Small intestine (tissue), 16 donors: ENCODE results near the gene SEMA3E. TPM values are rescaled to one million over a fixed set of nuclear protein-coding genes. Genes with fewer than 3 reads are reported as not detected.

Source experiments
- DNase-seq, 2 donors: peaks; one replicate each; pipeline versions ENCODE4 v3.0.0 to v3.0.0-alpha.2; 2013
- FAIRE-seq: peaks from 2 replicates; lab custom pipeline; 2012; peaks lifted over from hg19 to GRCh38; lab: Jason Lieb, UNC
- H3K27ac ChIP-seq, 3 donors: one replicate each; pipeline ENCODE4 v1.5.1; 2013; ENCODE audit warnings: low read length in 2 of 3, mild to moderate bottlenecking in 2 of 3, control low read depth in 1 of 3, inconsistent platforms in 1 of 3, low read depth in 1 of 3, moderate library complexity in 1 of 3
- H3K27me3 ChIP-seq, 3 donors: one replicate each; pipeline ENCODE4 v1.6.1; 2013; ENCODE audit warnings: low read length in 3 of 3, inconsistent platforms in 1 of 3; ENCODE audit not compliant: control insufficient read depth in 3 of 3, insufficient read depth in 3 of 3
- H3K36me3 ChIP-seq, 3 donors: one replicate each; pipeline ENCODE4 v1.6.1; 2013; ENCODE audit warnings: low read length in 3 of 3, inconsistent platforms in 1 of 3, low read depth in 1 of 3, mild to moderate bottlenecking in 1 of 3, moderate library complexity in 1 of 3; ENCODE audit not compliant: control insufficient read depth in 3 of 3, insufficient read depth in 2 of 3
- H3K4me1 ChIP-seq, 3 donors: one replicate each; pipeline ENCODE4 v1.6.1; 2013; ENCODE audit warnings: low read length in 2 of 3, inconsistent platforms in 1 of 3, low read depth in 1 of 3, mild to moderate bottlenecking in 1 of 3, moderate library complexity in 1 of 3; ENCODE audit not compliant: control insufficient read depth in 3 of 3, insufficient read depth in 2 of 3
- H3K4me3 ChIP-seq, 3 donors: one replicate each; pipeline ENCODE4 v1.5.1; 2013; ENCODE audit warnings: low read length in 3 of 3, control low read depth in 1 of 3, inconsistent platforms in 1 of 3, low read depth in 1 of 3, mild to moderate bottlenecking in 1 of 3, moderate library complexity in 1 of 3
- H3K9me3 ChIP-seq, 2 donors: one replicate each; pipeline ENCODE4 v1.6.1; 2013; ENCODE audit warnings: low read depth in 1 of 2, low read length in 1 of 2; ENCODE audit not compliant: control insufficient read depth in 2 of 2, insufficient read depth in 1 of 2
- WGBS, 3 donors: extraction: QIAGEN DNeasy Blood & Tissue Kit; methylation state at CpG; one replicate each; pipeline ENCODE4 v1.1.7; 2013; 5-methylcytosine and 5-hydroxymethylcytosine counted together
- long read RNA-seq, 10 donors: transcript quantifications; one replicate each; lab custom pipeline, GENCODE V29; 2026
- polyA plus RNA-seq, 4 donors: library from polyadenylated mRNA; stranded (reverse) in 3 of 4; unstranded in 1 of 4; fragments of 200-250 nt in 3 of 4; fragments of 120-200 nt in 1 of 4; gene quantifications; one replicate each; pipeline versions ENCODE4 v1.2.1 to v1.2.3, GENCODE V29; 2013
- donor health status: healthy with polysubstance abuse.
- donor health status: control.
- donor health status: control.
- donor health status: Bipolar disorder and iron deficiency.
- donor health status: healthy.

SEMA3E gene
- polyA plus RNA-seq, result 1 to 10 TPM in 1 of 4 donors, under 1 TPM in 2, not detected in 1; under 0.01 to 1.2 (median 0.10) TPM
- long read RNA-seq, donor 1, result 0 reads
- long read RNA-seq, donor 2, result 0 reads
- long read RNA-seq, donor 3, result 0 reads
- long read RNA-seq, donor 4, result 0 reads
- long read RNA-seq, donor 5, result 0 reads
- long read RNA-seq, donor 6, result 0 reads
- long read RNA-seq, donor 7, result 0 reads
- long read RNA-seq, donor 8, result 0 reads
- long read RNA-seq, donor 9, result 0 reads
- long read RNA-seq, donor 10, result 0 reads

DNA sequence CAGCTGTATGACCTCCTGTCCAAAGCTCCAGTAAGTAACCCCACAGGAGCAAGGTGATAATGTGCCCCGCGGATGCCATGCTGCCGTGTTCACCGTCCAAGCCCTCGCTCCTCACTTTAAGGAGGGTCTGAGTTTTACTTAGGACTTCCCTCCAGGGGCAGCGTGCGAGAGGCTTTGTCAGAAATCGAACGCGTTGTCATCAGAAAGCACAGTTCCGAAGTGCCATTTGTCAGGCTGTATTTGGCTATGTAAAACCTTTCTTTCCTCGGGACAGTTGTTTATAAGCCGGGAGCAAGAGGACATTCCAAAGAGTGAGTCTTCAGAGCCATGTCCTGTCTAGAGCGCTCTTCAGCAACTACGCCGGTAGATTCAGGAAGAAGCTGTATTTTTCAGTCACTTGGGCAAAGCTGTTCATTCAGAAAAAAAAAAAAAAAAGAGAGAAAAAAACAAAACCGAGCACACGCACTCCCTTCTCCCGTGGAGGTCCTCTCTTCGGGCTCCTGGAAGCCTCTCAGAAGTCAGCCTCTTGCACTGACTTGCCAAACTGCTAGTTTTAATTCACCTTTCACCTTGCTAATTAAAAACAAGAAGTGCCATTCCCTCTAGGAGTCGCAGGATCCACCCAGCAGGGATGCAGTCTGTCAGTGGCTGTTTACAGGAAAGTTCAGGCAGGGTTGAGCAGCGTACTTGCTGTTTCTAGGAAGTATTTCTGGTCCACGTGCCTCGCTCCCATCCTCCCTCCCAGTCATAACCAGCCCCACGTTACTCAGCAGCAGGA, at the start of gene SEMA3E:
Gene SEMA3E, minus strand, starts transcription at position 676 of the 778 bp plus-strand sequence.
- peaks cover 0 to 10% (median 0%) of the 10 kb centered on the region in 3 donors for H3K27me3 ChIP-seq
- FAIRE-seq, result no peak
- no peaks in the 10 kb centered on the region for H3K4me1 ChIP-seq
- H3K27ac ChIP-seq, result no peak within 1 kb of the TSS
- peak; percentile 1 to 22 for DNase-seq
- 2 to 3% (median 2%) methylated on average over 25 of the region's 25 CpGs for WGBS, 3 donors
- no peaks in the 10 kb centered on the region for H3K9me3 ChIP-seq
- H3K36me3 ChIP-seq, result no peaks in the 10 kb centered on the region
- peak within 1 kb of the TSS in 1 of 3 donors; percentile 29 for H3K4me3 ChIP-seq

DNA sequence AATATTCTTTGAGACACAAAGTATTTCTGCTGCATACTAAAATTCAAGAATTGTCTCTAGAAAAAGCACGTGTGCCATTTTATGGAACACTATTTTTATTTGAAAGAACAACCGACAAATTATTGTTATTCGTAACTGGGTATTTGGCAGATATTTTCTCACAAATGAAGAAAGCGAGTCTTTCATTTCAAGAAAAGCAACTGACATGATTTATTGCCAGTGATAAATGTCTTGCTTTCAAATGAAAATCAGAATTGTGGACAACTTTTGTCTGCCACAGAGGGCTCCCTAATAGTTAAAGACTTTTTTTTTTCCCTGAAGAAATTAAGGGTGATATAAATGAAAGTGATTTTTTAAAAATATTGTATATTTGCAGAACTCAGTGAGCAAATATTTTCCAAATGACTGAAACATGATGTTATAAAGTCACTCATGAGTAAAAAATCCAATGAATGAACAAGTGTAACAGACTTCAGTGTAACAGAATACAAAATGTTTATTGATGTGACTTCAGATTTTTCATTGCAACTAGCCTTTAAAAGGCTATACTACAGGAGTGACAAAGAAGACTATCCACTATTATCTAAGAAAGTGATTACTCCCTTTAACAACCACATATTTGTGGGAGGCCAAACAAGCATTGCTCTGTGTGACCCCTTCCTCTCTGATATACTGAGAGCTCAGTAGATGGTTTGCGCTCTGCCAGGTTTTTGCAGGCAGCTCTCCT, 49.0 kb upstream of the SEMA3E start:
- WGBS, 3 donors, result 72 to 80% (median 76%) methylated on average over 5 of the region's 5 CpGs
- Histone ChIP-seq H3K36me3 (no peaks in the 10 kb centered on the region), H3K9me3 (no peaks in the 10 kb centered on the region), H3K4me1 (no peaks in the 10 kb centered on the region), H3K27ac (no peak overlapping the region), H3K4me3 (no peak overlapping the region), H3K27me3 (no peaks in the 10 kb centered on the region)
- DNase-seq (no peak), FAIRE-seq (no peak)

DNA sequence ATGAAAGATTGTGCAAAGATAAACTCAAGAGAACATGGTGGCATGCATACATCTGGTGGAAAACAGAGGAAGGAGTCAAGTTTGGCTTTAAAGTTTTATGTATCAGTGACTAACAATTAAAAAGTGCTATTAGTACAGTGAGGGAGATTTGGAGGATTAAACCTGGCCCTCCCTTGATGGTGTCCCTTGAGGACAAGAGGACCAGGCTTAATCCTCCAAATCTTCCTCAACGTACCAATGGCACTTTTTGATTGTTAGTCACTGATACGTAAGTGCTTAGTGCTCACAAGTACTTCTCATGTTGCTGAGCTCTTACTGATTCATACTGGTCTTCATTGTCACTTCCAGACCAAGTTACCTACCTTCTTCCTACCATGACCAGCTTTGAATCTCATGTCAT, 47.2 kb upstream of the SEMA3E start:
- no peaks in the 10 kb centered on the region for H3K4me1 ChIP-seq
- FAIRE-seq (no peak), DNase-seq (no peak)
- WGBS, 3 donors, result 84 to 94% (median 93%) methylated on average over 2 of the region's 2 CpGs
- no peaks in the 10 kb centered on the region for H3K9me3 ChIP-seq
- H3K27me3 ChIP-seq, result no peaks in the 10 kb centered on the region
- H3K27ac ChIP-seq, result no peak overlapping the region
- H3K4me3 ChIP-seq, result no peak overlapping the region
- H3K36me3 ChIP-seq, result no peaks in the 10 kb centered on the region

DNA sequence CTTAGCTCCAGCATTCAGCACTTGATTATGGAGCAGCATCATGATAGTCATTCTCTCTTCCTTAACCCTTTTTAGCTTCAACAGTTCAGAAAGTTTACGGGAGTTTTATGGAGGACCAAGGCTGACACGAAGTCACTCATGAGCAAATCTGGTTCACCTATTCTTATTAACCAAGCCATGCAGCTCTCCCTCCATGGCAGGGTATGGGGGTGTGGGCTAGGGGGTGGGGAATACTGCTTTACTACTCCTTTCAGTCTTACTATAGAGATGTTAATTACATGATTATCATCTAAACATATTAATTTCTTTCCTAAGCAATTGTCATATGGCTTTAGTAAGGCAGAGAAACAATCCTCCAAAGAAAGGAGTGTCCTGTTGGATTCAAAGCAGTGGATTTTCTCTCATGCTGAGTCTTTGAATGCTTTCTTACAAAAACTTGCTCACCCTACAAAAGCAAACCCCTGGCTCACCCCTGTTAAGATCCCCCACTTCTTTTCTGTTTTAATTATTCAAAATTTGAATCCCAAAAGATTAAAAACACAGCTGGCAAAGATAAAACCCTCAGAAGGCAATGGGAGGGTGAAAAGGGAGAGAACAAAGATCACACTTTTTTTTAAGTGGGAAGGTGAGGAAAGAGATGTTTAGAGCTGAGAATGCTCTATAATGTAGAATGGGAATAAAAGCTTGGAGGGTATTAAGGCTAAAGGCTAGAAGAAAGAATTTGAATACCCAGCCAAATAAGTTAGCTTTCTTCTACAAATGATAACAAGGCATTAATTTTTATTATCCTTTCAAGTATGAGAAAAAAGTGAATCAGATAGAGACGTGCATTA, 46.4 kb upstream of the SEMA3E start:
- FAIRE-seq (no peak), DNase-seq (no peak)
- Histone ChIP-seq H3K9me3 (no peaks in the 10 kb centered on the region), H3K4me3 (no peak overlapping the region), H3K27ac (no peak overlapping the region), H3K27me3 (no peaks in the 10 kb centered on the region), H3K4me1 (no peaks in the 10 kb centered on the region), H3K36me3 (no peaks in the 10 kb centered on the region)
- 63 to 65% (median 63%) methylated on average over 3 of the region's 3 CpGs for WGBS, 3 donors

DNA sequence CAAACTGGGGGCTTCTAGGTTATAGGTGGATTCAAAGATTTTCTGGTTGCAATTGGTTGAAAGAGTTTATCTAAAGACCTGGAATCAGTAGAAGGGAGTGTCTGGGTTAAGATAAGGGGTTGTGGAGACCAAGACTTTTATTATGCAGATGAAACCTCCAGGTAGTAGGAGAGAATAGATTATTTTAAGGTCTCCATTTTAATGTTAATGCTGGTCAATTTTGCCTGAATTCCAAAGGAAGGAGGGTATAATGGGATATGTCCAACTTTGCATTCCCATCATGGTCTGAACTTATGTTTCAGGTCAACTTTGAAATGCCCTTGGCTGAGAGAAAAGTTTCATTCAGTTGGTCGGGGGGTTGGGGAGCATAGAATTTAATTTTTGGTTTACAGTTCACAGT, 44.3 kb upstream of the SEMA3E start:
- H3K27ac ChIP-seq, result no peak overlapping the region
- H3K36me3 ChIP-seq, result no peaks in the 10 kb centered on the region
- 74 to 93% (median 90%) methylated on average over 1 of the region's 1 CpG for WGBS, 3 donors
- FAIRE-seq, result no peak
- no peaks in the 10 kb centered on the region for H3K27me3 ChIP-seq
- H3K4me1 ChIP-seq, result no peaks in the 10 kb centered on the region
- H3K4me3 ChIP-seq, result no peak overlapping the region
- no peaks in the 10 kb centered on the region for H3K9me3 ChIP-seq
- DNase-seq, result no peak

DNA sequence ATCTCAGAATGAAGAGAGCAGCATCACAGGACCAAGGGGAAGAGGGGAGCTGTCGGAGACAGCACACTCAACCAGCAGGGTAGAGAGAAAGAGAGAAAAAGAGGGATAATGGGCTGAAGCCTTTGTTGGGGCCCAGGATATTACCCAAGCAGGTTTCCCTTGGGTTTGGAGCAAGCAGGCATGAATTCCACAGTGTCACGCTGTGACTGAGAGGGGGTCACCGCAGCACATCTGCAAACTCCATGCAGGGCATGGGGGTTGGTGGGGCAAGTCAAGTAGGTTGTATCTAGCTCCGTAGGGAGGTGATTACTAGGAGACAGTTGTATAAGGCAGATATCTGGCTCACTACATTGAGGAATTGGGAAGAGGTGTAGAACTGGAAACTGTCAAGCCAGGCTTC, 42.2 kb upstream of the SEMA3E start:
- H3K36me3 ChIP-seq, result no peaks in the 10 kb centered on the region
- WGBS, 3 donors, result 56 to 66% (median 61%) methylated on average over 4 of the region's 4 CpGs
- no peak for FAIRE-seq
- H3K9me3 ChIP-seq, result no peaks in the 10 kb centered on the region
- no peaks in the 10 kb centered on the region for H3K4me1 ChIP-seq
- no peaks in the 10 kb centered on the region for H3K27me3 ChIP-seq
- H3K4me3 ChIP-seq, result no peak overlapping the region
- DNase-seq, result no peak
- H3K27ac ChIP-seq, result no peak overlapping the region

DNA sequence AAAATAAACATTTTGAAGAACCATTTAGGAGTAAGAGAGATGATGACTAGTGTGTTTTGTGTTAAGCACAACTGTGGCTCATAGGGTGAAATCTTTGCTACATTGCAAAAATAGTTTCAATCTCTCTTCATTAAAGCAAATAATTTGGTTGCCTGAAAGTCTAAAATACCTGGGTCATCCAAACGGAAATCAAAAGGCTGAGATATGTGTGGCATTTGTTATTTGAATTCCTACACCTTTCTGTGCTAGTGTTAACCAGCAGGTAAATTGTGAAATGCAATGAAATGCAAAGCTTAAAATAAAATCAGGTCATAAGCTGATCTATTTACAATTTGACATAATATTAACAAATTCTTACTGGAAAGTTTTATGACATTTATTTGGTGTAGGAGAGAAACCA, 40.9 kb upstream of the SEMA3E start:
- 18 to 37% (median 25%) methylated on average over 1 of the region's 1 CpG for WGBS, 3 donors
- Histone ChIP-seq H3K4me3 (no peak overlapping the region), H3K9me3 (no peaks in the 10 kb centered on the region), H3K36me3 (no peaks in the 10 kb centered on the region), H3K27me3 (no peaks in the 10 kb centered on the region), H3K4me1 (no peaks in the 10 kb centered on the region), H3K27ac (no peak overlapping the region)
- no peak for DNase-seq
- no peak for FAIRE-seq

DNA sequence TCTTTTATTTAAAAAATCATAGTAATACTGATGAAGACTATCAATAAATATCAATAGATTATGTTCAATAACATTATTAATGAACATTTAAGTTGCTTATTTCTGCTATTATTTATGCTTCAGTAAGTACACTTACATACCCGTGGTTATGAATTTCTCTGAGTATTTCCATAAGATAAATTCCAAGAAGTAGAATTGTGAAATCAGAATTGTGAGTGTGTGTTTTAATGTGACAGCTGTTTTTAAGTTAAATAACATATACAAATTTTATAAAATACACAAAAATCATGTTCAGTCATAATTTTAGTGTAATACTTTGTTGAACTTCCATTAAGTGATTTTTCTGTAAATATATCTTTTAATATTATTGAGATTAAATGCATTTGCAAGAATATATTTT, 37.5 kb upstream of the SEMA3E start:
- no peak overlapping the region for H3K4me3 ChIP-seq
- no peaks in the 10 kb centered on the region for H3K27me3 ChIP-seq
- DNase-seq (no peak), FAIRE-seq (no peak)
- no peaks in the 10 kb centered on the region for H3K36me3 ChIP-seq
- H3K4me1 ChIP-seq, result no peaks in the 10 kb centered on the region
- H3K9me3 ChIP-seq, result no peaks in the 10 kb centered on the region
- 66 to 74% (median 74%) methylated on average over 1 of the region's 1 CpG for WGBS, 3 donors
- no peak overlapping the region for H3K27ac ChIP-seq
